Measurements from ENCODE around the gene AUH.

The AUH gene

DNA sequence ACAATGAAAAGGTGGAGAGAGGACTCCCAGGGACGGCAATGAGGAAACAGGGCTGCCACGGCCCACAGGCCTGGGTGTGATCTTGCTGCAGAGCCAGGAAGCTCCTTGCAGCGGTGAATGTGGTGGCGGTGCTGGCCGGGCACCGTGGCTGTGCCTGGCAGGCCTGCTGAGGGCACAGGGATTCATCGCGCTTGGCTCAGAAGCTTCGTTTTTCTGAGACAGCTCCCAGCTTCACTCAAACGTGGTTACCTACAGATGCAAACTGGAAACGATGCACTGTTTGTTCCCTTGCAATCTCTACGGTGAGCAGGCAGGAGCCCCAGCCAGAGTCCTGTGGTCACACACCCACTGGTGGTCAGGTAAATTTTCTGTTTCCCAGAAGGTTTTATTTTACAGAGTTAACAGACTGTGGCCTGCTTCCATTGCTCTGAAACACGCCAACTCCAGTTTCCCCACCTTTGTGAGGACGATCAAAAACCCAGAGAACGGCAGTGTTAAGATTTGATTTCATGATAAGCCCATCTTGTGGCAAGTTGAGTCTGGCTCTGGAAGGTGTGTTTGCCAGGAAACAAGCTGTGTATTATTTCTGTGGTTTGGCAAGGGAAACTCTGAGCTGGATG is 183.9 kb downstream of the AUH start:
- Histone ChIP-seq H2AFZ (ENCODE audit: low read depth, low read length) (no peak overlapping the region), H4K8ac (ENCODE audit: low read length) (peak overlapping the region; percentile 80), H3K79me1 (replicated peaks; ENCODE audit: low read length, poor library complexity, severe bottlenecking) (no peaks in the 10 kb centered on the region), H3K27ac (ENCODE audit: low read length, poor library complexity, severe bottlenecking) (no peak overlapping the region), H3K23ac (ENCODE audit: low read length in 2 of 2) (no peak overlapping the region), H3K9me3 (ENCODE audit: control insufficient read depth, low read length) (peaks cover 7% of the 10 kb centered on the region), H2BK15ac (ENCODE audit: low read depth, poor library complexity, severe bottlenecking) (no peak overlapping the region), H4K91ac (ENCODE audit: low read length) (no peak overlapping the region), H3K4me1 (ENCODE audit: control insufficient read depth, insufficient read depth, low read depth, low read length) (peaks cover 2% of the 10 kb centered on the region), H2BK120ac (ENCODE audit: low read depth, low read length) (no peak overlapping the region), H3K18ac (ENCODE audit: low read depth in 1 of 2, low read length in 2 of 2) (peak overlapping the region in 1 of 2 experiments; percentile 28), H3K27me3 (ENCODE audit: control insufficient read depth in 1 of 2, insufficient read depth in 1 of 2, low read length in 2 of 2) (no peaks in the 10 kb centered on the region), H3K4ac (ENCODE audit: low read depth in 1 of 2, low read length in 2 of 2) (no peak overlapping the region), H3K9ac (ENCODE audit: low read length) (peak overlapping the region; percentile 24), H3K4me3 (ENCODE audit: insufficient read depth in 1 of 2, low read depth in 1 of 2, low read length in 2 of 2) (no peak overlapping the region), H3K14ac (ENCODE audit: low read length in 2 of 2) (no peak overlapping the region), H2BK12ac (ENCODE audit: low read length in 2 of 2) (peak overlapping the region in 1 of 2 experiments; percentile 11), H2AK5ac (ENCODE audit: low read length, severe bottlenecking) (no peak overlapping the region), H3K4me2 (ENCODE audit: low read length, poor library complexity, severe bottlenecking) (no peak overlapping the region), H2BK5ac (ENCODE audit: low read depth, low read length, poor library complexity, severe bottlenecking) (no peak overlapping the region), H3K36me3 (ENCODE audit: control insufficient read depth in 1 of 2, insufficient read depth in 2 of 2, low read depth in 1 of 2, low read length in 2 of 2) (no peaks in the 10 kb centered on the region)
- WGBS: 94% methylated on average over 15 of the region's 15 CpGs
- DNase-seq: no peak

DNA sequence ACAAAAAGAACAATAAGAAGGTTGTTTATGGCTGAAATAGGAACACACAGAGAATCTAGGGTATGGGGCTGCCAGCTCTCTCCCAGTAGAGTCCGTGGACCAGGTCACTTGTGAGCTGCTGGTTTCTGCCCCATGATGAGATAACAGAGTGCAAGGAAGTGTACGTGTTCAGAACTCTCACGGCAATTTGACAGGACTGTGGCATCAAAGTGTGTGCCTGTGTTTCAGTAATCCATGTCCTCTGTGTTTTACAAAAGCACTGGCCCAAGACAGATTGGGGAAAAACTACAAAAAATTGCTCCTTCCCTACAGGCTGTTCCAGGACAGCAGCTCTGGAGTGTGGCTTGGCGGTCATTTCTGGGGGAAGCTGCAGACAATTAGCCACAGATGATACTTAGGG is 184.6 kb downstream of the AUH start:
- no peak overlapping the region for H3K23ac ChIP-seq (ENCODE audit: low read length in 2 of 2)
- H3K4me2 ChIP-seq (ENCODE audit: low read length, poor library complexity, severe bottlenecking): no peak overlapping the region
- no peak overlapping the region for H2BK120ac ChIP-seq (ENCODE audit: low read depth, low read length)
- no peak overlapping the region for H4K91ac ChIP-seq (ENCODE audit: low read length)
- peak overlapping the region in 1 of 2 experiments; percentile 5 for H3K18ac ChIP-seq (ENCODE audit: low read depth in 1 of 2, low read length in 2 of 2)
- no peak overlapping the region for H3K4ac ChIP-seq (ENCODE audit: low read depth in 1 of 2, low read length in 2 of 2)
- no peaks in the 10 kb centered on the region for H3K27me3 ChIP-seq (ENCODE audit: control insufficient read depth in 1 of 2, insufficient read depth in 1 of 2, low read length in 2 of 2)
- H4K8ac ChIP-seq (ENCODE audit: low read length): no peak overlapping the region
- no peak overlapping the region for H2BK5ac ChIP-seq (ENCODE audit: low read depth, low read length, poor library complexity, severe bottlenecking)
- H3K9me3 ChIP-seq (ENCODE audit: control insufficient read depth, low read length): peaks cover 14% of the 10 kb centered on the region
- no peak overlapping the region for H2AFZ ChIP-seq (ENCODE audit: low read depth, low read length)
- DNase-seq: no peak
- H2BK15ac ChIP-seq (ENCODE audit: low read depth, poor library complexity, severe bottlenecking): no peak overlapping the region
- H2BK12ac ChIP-seq (ENCODE audit: low read length in 2 of 2): no peak overlapping the region
- 91% methylated on average over 3 of the region's 4 CpGs for WGBS
- no peaks in the 10 kb centered on the region for H3K36me3 ChIP-seq (ENCODE audit: control insufficient read depth in 1 of 2, insufficient read depth in 2 of 2, low read depth in 1 of 2, low read length in 2 of 2)
- no peak overlapping the region for H3K14ac ChIP-seq (ENCODE audit: low read length in 2 of 2)
- H3K4me3 ChIP-seq (ENCODE audit: insufficient read depth in 1 of 2, low read depth in 1 of 2, low read length in 2 of 2): no peak overlapping the region
- H2AK5ac ChIP-seq (ENCODE audit: low read length, severe bottlenecking): no peak overlapping the region
- H3K4me1 ChIP-seq (ENCODE audit: control insufficient read depth, insufficient read depth, low read depth, low read length): peaks cover 2% of the 10 kb centered on the region
- peak overlapping the region; percentile 24 for H3K9ac ChIP-seq (ENCODE audit: low read length)
- no peak overlapping the region for H3K27ac ChIP-seq (ENCODE audit: low read length, poor library complexity, severe bottlenecking)
- no peaks in the 10 kb centered on the region for H3K79me1 ChIP-seq (replicated peaks; ENCODE audit: low read length, poor library complexity, severe bottlenecking)

DNA sequence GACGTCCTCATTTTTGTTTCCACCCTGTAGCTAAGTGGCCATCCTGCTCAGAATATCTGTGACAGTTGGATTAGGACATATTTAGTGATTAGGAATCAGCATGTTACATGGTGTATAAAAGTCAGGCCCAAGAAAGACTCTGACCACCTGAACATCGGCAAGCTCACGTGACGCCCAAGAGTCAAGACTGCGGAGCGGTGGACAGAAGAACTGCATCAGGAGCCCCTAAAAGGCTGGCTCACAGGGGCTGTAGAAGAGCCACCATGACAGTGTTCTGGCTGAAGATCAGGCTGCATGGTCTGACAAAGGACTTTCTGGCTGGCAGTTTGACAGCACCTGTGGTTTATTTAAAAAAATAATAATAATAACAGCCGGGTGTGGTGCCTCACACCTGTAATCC is 185.3 kb downstream of the AUH start:
- no peak overlapping the region for H3K14ac ChIP-seq (ENCODE audit: low read length in 2 of 2)
- no peak overlapping the region for H3K27ac ChIP-seq (ENCODE audit: low read length, poor library complexity, severe bottlenecking)
- H3K4me1 ChIP-seq (ENCODE audit: control insufficient read depth, insufficient read depth, low read depth, low read length): peaks cover 2% of the 10 kb centered on the region
- peaks cover 21% of the 10 kb centered on the region for H3K9me3 ChIP-seq (ENCODE audit: control insufficient read depth, low read length)
- 98% methylated on average over 7 of the region's 7 CpGs for WGBS
- H3K36me3 ChIP-seq (ENCODE audit: control insufficient read depth in 1 of 2, insufficient read depth in 2 of 2, low read depth in 1 of 2, low read length in 2 of 2): no peaks in the 10 kb centered on the region
- no peak overlapping the region for H2BK15ac ChIP-seq (ENCODE audit: low read depth, poor library complexity, severe bottlenecking)
- H3K9ac ChIP-seq (ENCODE audit: low read length): no peak overlapping the region
- no peak overlapping the region for H3K18ac ChIP-seq (ENCODE audit: low read depth in 1 of 2, low read length in 2 of 2)
- H2BK120ac ChIP-seq (ENCODE audit: low read depth, low read length): no peak overlapping the region
- H3K4me3 ChIP-seq (ENCODE audit: insufficient read depth in 1 of 2, low read depth in 1 of 2, low read length in 2 of 2): no peak overlapping the region
- no peak overlapping the region for H3K23ac ChIP-seq (ENCODE audit: low read length in 2 of 2)
- no peak overlapping the region for H2AFZ ChIP-seq (ENCODE audit: low read depth, low read length)
- no peak overlapping the region for H2BK5ac ChIP-seq (ENCODE audit: low read depth, low read length, poor library complexity, severe bottlenecking)
- H2BK12ac ChIP-seq (ENCODE audit: low read length in 2 of 2): no peak overlapping the region
- H3K4ac ChIP-seq (ENCODE audit: low read depth in 1 of 2, low read length in 2 of 2): no peak overlapping the region
- H4K8ac ChIP-seq (ENCODE audit: low read length): no peak overlapping the region
- no peaks in the 10 kb centered on the region for H3K27me3 ChIP-seq (ENCODE audit: control insufficient read depth in 1 of 2, insufficient read depth in 1 of 2, low read length in 2 of 2)
- no peak for DNase-seq
- no peaks in the 10 kb centered on the region for H3K79me1 ChIP-seq (replicated peaks; ENCODE audit: low read length, poor library complexity, severe bottlenecking)
- H2AK5ac ChIP-seq (ENCODE audit: low read length, severe bottlenecking): no peak overlapping the region
- no peak overlapping the region for H3K4me2 ChIP-seq (ENCODE audit: low read length, poor library complexity, severe bottlenecking)
- H4K91ac ChIP-seq (ENCODE audit: low read length): no peak overlapping the region

DNA sequence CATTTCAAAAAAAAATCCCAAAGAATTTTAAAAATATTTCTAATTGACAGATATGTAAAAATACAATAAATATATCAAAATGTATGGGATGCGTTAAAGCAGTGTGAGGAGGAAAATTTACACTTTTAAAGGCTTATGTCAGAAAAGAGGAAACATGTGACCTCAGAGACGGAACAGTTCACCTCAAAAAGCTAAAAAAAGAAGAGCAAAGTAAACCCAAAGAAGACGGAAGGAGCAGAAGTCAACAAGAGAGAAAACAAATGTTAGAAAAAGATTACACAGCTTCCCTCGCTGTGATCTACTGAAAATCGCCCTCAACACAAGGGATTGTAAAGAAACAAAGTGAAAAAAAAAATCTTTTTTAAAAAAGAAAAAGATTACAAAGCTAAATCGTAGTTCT is 186.9 kb downstream of the AUH start:
- no peak overlapping the region for H3K4ac ChIP-seq (ENCODE audit: low read depth in 1 of 2, low read length in 2 of 2)
- no peaks in the 10 kb centered on the region for H3K36me3 ChIP-seq (ENCODE audit: control insufficient read depth in 1 of 2, insufficient read depth in 2 of 2, low read depth in 1 of 2, low read length in 2 of 2)
- H3K79me1 ChIP-seq (replicated peaks; ENCODE audit: low read length, poor library complexity, severe bottlenecking): no peaks in the 10 kb centered on the region
- no peak overlapping the region for H3K27ac ChIP-seq (ENCODE audit: low read length, poor library complexity, severe bottlenecking)
- no peak overlapping the region for H3K4me2 ChIP-seq (ENCODE audit: low read length, poor library complexity, severe bottlenecking)
- H2AFZ ChIP-seq (ENCODE audit: low read depth, low read length): no peak overlapping the region
- no peak overlapping the region for H3K4me3 ChIP-seq (ENCODE audit: insufficient read depth in 1 of 2, low read depth in 1 of 2, low read length in 2 of 2)
- no peak overlapping the region for H2BK120ac ChIP-seq (ENCODE audit: low read depth, low read length)
- no peak overlapping the region for H3K23ac ChIP-seq (ENCODE audit: low read length in 2 of 2)
- no peak for DNase-seq
- H2BK15ac ChIP-seq (ENCODE audit: low read depth, poor library complexity, severe bottlenecking): no peak overlapping the region
- H4K8ac ChIP-seq (ENCODE audit: low read length): no peak overlapping the region
- no peak overlapping the region for H3K9ac ChIP-seq (ENCODE audit: low read length)
- peaks cover 2% of the 10 kb centered on the region for H3K4me1 ChIP-seq (ENCODE audit: control insufficient read depth, insufficient read depth, low read depth, low read length)
- H4K91ac ChIP-seq (ENCODE audit: low read length): no peak overlapping the region
- whole genome bisulfite sequencing: 100% methylated on average over 2 of the region's 6 CpGs
- no peak overlapping the region for H2AK5ac ChIP-seq (ENCODE audit: low read length, severe bottlenecking)
- H3K27me3 ChIP-seq (ENCODE audit: control insufficient read depth in 1 of 2, insufficient read depth in 1 of 2, low read length in 2 of 2): no peaks in the 10 kb centered on the region
- no peak overlapping the region for H2BK5ac ChIP-seq (ENCODE audit: low read depth, low read length, poor library complexity, severe bottlenecking)
- no peak overlapping the region for H3K18ac ChIP-seq (ENCODE audit: low read depth in 1 of 2, low read length in 2 of 2)
- H3K14ac ChIP-seq (ENCODE audit: low read length in 2 of 2): no peak overlapping the region
- H2BK12ac ChIP-seq (ENCODE audit: low read length in 2 of 2): no peak overlapping the region
- H3K9me3 ChIP-seq (ENCODE audit: control insufficient read depth, low read length): peaks cover 37% of the 10 kb centered on the region

Data from mesenchymal stem cell (in vitro differentiated cells and primary cell).